HCT116 (cell line): Measurements from ENCODE around the gene DRG2.

Source experiments
- EZH2 ChIP-seq: fragments of 200-600 bp; sonication (generic); IDR thresholded peaks from 2 replicates; pipeline ENCODE4 v1.6.1; 2017; ENCODE audit warnings: antibody characterized with exemption, mixed run types
- MAX ChIP-seq: IDR thresholded peaks from 2 replicates; pipeline ENCODE4 v1.6.1; 2012
- POLR2A ChIP-seq: IDR thresholded peaks from 2 replicates; pipeline ENCODE4 v1.7.0; 2011; ENCODE audit warnings: borderline replicate concordance; ENCODE audit not compliant: insufficient read depth, insufficient read length; ENCODE audit errors: extremely low read depth
- POLR2AphosphoS5 ChIP-seq: IDR thresholded peaks from 2 replicates; pipeline ENCODE4 v1.6.1; 2011; ENCODE audit warnings: mild to moderate bottlenecking, low read depth, low read length, moderate library complexity
- YY1 ChIP-seq: IDR thresholded peaks from 2 replicates; pipeline ENCODE4 v1.6.1; 2011; ENCODE audit warnings: low read length, low read depth, moderate library complexity, mild to moderate bottlenecking; ENCODE audit not compliant: insufficient replicate concordance; ENCODE audit errors: extremely low read depth
- ZNF274 ChIP-seq: fragments of 200-500 bp; sonication (Bioruptor generic); IDR thresholded peaks from 2 replicates; pipeline ENCODE4 v1.6.1; 2014; ENCODE audit warnings: mild to moderate bottlenecking, low read depth, low read length, inconsistent platforms
- TF ChIP-seq, protein P1 (sequence below), 3 experiments: fragments of 200-600 bp in 1 of 3; sonication (generic) in 1 of 3; IDR thresholded peaks in 2 of 3; conservative IDR thresholded peaks in 1 of 3; 2 replicates each; pipeline ENCODE4 v1.5.1; 2012 to 2017; ENCODE audit warnings: low read depth in 2 of 3, low read length in 2 of 3, antibody characterized with exemption in 1 of 3, borderline replicate concordance in 1 of 3, control low read depth in 1 of 3, mild to moderate bottlenecking in 1 of 3, mixed read lengths in 1 of 3, mixed run types in 1 of 3, moderate library complexity in 1 of 3; ENCODE audit not compliant: insufficient read depth in 1 of 3
- TF ChIP-seq, protein P2 (sequence below): IDR thresholded peaks from 2 replicates; pipeline ENCODE4 v1.6.1; 2012

- TF ChIP-seq POLR2A = no peak
- no peak for TF ChIP-seq MAX
- no peak for TF ChIP-seq POLR2AphosphoS5
- TF ChIP-seq, protein P1, sequence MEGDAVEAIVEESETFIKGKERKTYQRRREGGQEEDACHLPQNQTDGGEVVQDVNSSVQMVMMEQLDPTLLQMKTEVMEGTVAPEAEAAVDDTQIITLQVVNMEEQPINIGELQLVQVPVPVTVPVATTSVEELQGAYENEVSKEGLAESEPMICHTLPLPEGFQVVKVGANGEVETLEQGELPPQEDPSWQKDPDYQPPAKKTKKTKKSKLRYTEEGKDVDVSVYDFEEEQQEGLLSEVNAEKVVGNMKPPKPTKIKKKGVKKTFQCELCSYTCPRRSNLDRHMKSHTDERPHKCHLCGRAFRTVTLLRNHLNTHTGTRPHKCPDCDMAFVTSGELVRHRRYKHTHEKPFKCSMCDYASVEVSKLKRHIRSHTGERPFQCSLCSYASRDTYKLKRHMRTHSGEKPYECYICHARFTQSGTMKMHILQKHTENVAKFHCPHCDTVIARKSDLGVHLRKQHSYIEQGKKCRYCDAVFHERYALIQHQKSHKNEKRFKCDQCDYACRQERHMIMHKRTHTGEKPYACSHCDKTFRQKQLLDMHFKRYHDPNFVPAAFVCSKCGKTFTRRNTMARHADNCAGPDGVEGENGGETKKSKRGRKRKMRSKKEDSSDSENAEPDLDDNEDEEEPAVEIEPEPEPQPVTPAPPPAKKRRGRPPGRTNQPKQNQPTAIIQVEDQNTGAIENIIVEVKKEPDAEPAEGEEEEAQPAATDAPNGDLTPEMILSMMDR (IDR thresholded peaks at IDR 0.05 in 2 of 3, conservative IDR thresholded peaks at IDR 0.05 in 1 of 3; ENCODE audit: borderline replicate concordance in 1 of 3, insufficient read depth in 1 of 3, low read depth in 2 of 3, low read length in 2 of 3) = no peak
- no peak for TF ChIP-seq ZNF274
- no peak for TF ChIP-seq YY1
- TF ChIP-seq, protein P2, sequence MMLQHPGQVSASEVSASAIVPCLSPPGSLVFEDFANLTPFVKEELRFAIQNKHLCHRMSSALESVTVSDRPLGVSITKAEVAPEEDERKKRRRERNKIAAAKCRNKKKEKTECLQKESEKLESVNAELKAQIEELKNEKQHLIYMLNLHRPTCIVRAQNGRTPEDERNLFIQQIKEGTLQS = no peak
- no peak for TF ChIP-seq EZH2
Measured at GRCh38 chr17:18124345-18125126, 36.8 kb downstream of the DRG2 start.
